ENCODE results near the gene BRSK2.
"Not testable (repeated sequence)": the region's sequence is repeated elsewhere in the genome, so short reads cannot be mapped to it uniquely, and the experiment has no call there.

Gene BRSK2

GRCh38 chr11:1354125-1354938 lies 35.4 kb upstream of the BRSK2 start:
- DNase-seq = no peak

GRCh38 chr11:1356007-1356435 lies 33.7 kb upstream of the BRSK2 start:
- DNase-seq = no peak

GRCh38 chr11:1356478-1356960 lies 33.2 kb upstream of the BRSK2 start:
- no peak for DNase-seq

GRCh38 chr11:1358286-1358685 lies 31.4 kb upstream of the BRSK2 start:
- no peak for DNase-seq

GRCh38 chr11:1358931-1359330 lies 30.8 kb upstream of the BRSK2 start:
- not testable (repeated sequence) for DNase-seq

GRCh38 chr11:1359556-1359955 lies 30.2 kb upstream of the BRSK2 start:
- no peak for DNase-seq

GRCh38 chr11:1360181-1360834 lies 29.4 kb upstream of the BRSK2 start:
- no peak for DNase-seq

- DNase-seq = no peak
Measured at GRCh38 chr11:1360835-1361357, 28.8 kb upstream of the BRSK2 start.

- no peak for DNase-seq
Measured at GRCh38 chr11:1361882-1362281, 27.9 kb upstream of the BRSK2 start.

- no peak for DNase-seq
Measured at GRCh38 chr11:1367721-1368120, 22.0 kb upstream of the BRSK2 start.

- DNase-seq = no peak
Measured at GRCh38 chr11:1368216-1368615, 21.5 kb upstream of the BRSK2 start.

- DNase-seq = no peak
Measured at GRCh38 chr11:1368966-1369365, 20.8 kb upstream of the BRSK2 start.

- DNase-seq = no peak
Measured at GRCh38 chr11:1369371-1370005, 20.2 kb upstream of the BRSK2 start.

GRCh38 chr11:1370186-1371025 lies 19.3 kb upstream of the BRSK2 start:
- DNase-seq = no peak

GRCh38 chr11:1371026-1371325 lies 18.8 kb upstream of the BRSK2 start:
- no peak for DNase-seq

- DNase-seq = no peak
Measured at GRCh38 chr11:1371377-1371776, 18.4 kb upstream of the BRSK2 start.

- no peak for DNase-seq
Measured at GRCh38 chr11:1371836-1372465, 17.8 kb upstream of the BRSK2 start.

- no peak for DNase-seq
Measured at GRCh38 chr11:1372660-1373059, 17.1 kb upstream of the BRSK2 start.

GRCh38 chr11:1373536-1374214 lies 16.1 kb upstream of the BRSK2 start:
- no peak for DNase-seq

GRCh38 chr11:1375161-1375954 lies 14.4 kb upstream of the BRSK2 start:
- DNase-seq = no peak

- no peak for DNase-seq
Measured at GRCh38 chr11:1375955-1376258, 13.8 kb upstream of the BRSK2 start.

Data from stimulated activated naive CD4-positive, alpha-beta T cell treated with Interleukin-2 at 50 U/mL for 16 hours (primary cell).